Endodermal cell (in vitro differentiated cells): Measurements from ENCODE around the gene CYP26A1. TPM values are rescaled to one million over a fixed set of nuclear protein-coding genes. Genes with fewer than 3 reads are reported as not detected.

Experiments
- DNase-seq: peaks from one replicate; pipeline ENCODE4 v3.0.0-alpha.2; 2017
- H3K27ac ChIP-seq: 2 replicates; pipeline ENCODE4 v1.5.1; 2013; ENCODE audit warnings: mild to moderate bottlenecking, low read depth, low read length, moderate library complexity
- H3K27me3 ChIP-seq: 2 replicates; pipeline ENCODE4 v1.6.1; 2013; ENCODE audit warnings: mild to moderate bottlenecking, low read length, moderate library complexity; ENCODE audit not compliant: insufficient read depth, control insufficient read depth, poor library complexity, severe bottlenecking
- H3K36me3 ChIP-seq: 2 replicates; pipeline ENCODE4 v1.7.0; 2013; ENCODE audit warnings: mild to moderate bottlenecking, low read length, moderate library complexity; ENCODE audit not compliant: control insufficient read depth, insufficient read depth
- H3K4me1 ChIP-seq: one replicate; pipeline ENCODE4 v1.7.0; 2013; ENCODE audit warnings: low read length; ENCODE audit not compliant: control insufficient read depth, insufficient read depth
- H3K4me3 ChIP-seq: 2 replicates; pipeline ENCODE4 v1.5.1; 2013; ENCODE audit warnings: mild to moderate bottlenecking, low read length, moderate library complexity
- H3K9ac ChIP-seq: 2 replicates; pipeline ENCODE4 v1.6.1; 2013; ENCODE audit warnings: mild to moderate bottlenecking, low read length, moderate library complexity; ENCODE audit not compliant: poor library complexity, severe bottlenecking; ENCODE audit errors: extremely low read depth
- H3K9me3 ChIP-seq: 2 replicates; pipeline ENCODE4 v1.6.1; 2013; ENCODE audit warnings: mild to moderate bottlenecking, low read length, moderate library complexity; ENCODE audit not compliant: control insufficient read depth
- H3K27ac Mint-ChIP-seq: 2 replicates; pipeline ENCODE4 v1.8.0; 2020; ENCODE audit warnings: mixed read lengths
- H3K27me3 Mint-ChIP-seq: 2 replicates; pipeline ENCODE4 v1.8.0; 2021; ENCODE audit warnings: mild to moderate bottlenecking, mixed read lengths; ENCODE audit not compliant: insufficient read depth
- H3K36me3 Mint-ChIP-seq: 2 replicates; pipeline ENCODE4 v1.8.0; 2020; ENCODE audit warnings: low read depth, mixed read lengths
- H3K4me1 Mint-ChIP-seq: 2 replicates; pipeline ENCODE4 v1.8.0; 2020; ENCODE audit warnings: mixed read lengths
- H3K4me3 Mint-ChIP-seq: 2 replicates; pipeline ENCODE4 v1.8.0; 2020; ENCODE audit warnings: mild to moderate bottlenecking, moderate library complexity, mixed read lengths
- H3K9me3 Mint-ChIP-seq: 2 replicates; pipeline ENCODE4 v1.8.0; 2020; ENCODE audit warnings: mild to moderate bottlenecking, mixed read lengths
- WGBS, 2 experiments: methylation state at CpG; one replicate each; pipeline versions ENCODE4 v1.1.5 to v1.1.7; 2013; ENCODE audit warnings: missing lambda C conversion rate in 2 of 2, mixed read lengths in 1 of 2; ENCODE audit not compliant: insufficient coverage in 1 of 2, insufficient read length in 1 of 2; 5-methylcytosine and 5-hydroxymethylcytosine counted together
- long read RNA-seq, 4 experiments: library from polyadenylated mRNA in 2 of 4; library from RNA in 1 of 4; library from capped mRNA in 1 of 4; stranded (forward) in 3 of 4; unstranded in 1 of 4; transcript quantifications; one replicate each; pipeline ENCODE4 v2.0.0, GENCODE V29; 2020 to 2021; ENCODE audit warnings: inconsistent platforms in 1 of 4
- polyA plus RNA-seq, 2 experiments: library from polyadenylated mRNA; stranded (reverse); fragments of 50-300 nt; gene quantifications; one replicate each; pipeline ENCODE4 v1.2.3, GENCODE V29; 2013
- total RNA-seq, 2 donors: library from RNA; stranded (reverse); fragmentation: NEBNext Ultra II Directional in 1 of 2; extraction: Animal tissue kit (Norgen Biotek cat#: 25700) in 1 of 2; gene quantifications; 2 replicates in 1 of 2; 3 replicates in 1 of 2; pipeline ENCODE4 v1.2.1, GENCODE V29; 2021
- TF ChIP-seq, protein P1 (sequence below): fragments of 200-600 bp; sonication (generic); conservative IDR thresholded peaks from 2 replicates; pipeline ENCODE4 v1.5.0; 2021; ENCODE audit warnings: antibody characterized with exemption, mild to moderate bottlenecking

The CYP26A1 gene
- total RNA-seq: 100 to 1,000 TPM; 800 to 857 TPM
- polyA plus RNA-seq (2013, experiment 1 of 2): 184 TPM
- 223 TPM for polyA plus RNA-seq (2013, experiment 2 of 2)
- long read RNA-seq, experiment 1, transcript CYP26A1-206 (2 exons, 484 nt): minor isoform, 13 of 649 reads
- long read RNA-seq, experiment 1, transcript CYP26A1-202 (7 exons, 2,245 nt): minor isoform, 6 of 649 reads
- long read RNA-seq, experiment 1, transcript CYP26A1-201 (7 exons, 2,125 nt): major isoform, 417 of 649 reads
- long read RNA-seq, experiment 1, transcript CYP26A1-204 (3 exons, 842 nt): minor isoform, 22 of 649 reads
- long read RNA-seq, experiment 1, partial matches to known transcripts: 104 of 649 reads
- long read RNA-seq, experiment 1, other reads (novel, unspliced or antisense): 86 of 649 reads
- long read RNA-seq, experiment 2, transcript CYP26A1-202 (7 exons, 2,245 nt): minor isoform, 76 of 6,550 reads
- long read RNA-seq, experiment 2, transcript CYP26A1-201 (7 exons, 2,125 nt): major isoform, 5,770 of 6,550 reads
- long read RNA-seq, experiment 2, transcript CYP26A1-206 (2 exons, 484 nt): minor isoform, 15 of 6,550 reads
- long read RNA-seq, experiment 2, transcript CYP26A1-204 (3 exons, 842 nt): minor isoform, 15 of 6,550 reads
- long read RNA-seq, experiment 2, partial matches to known transcripts: 89 of 6,550 reads
- long read RNA-seq, experiment 2, other reads (novel, unspliced or antisense): 584 of 6,550 reads
- long read RNA-seq, experiment 3, transcript CYP26A1-202 (7 exons, 2,245 nt): minor isoform, 53 of 10,849 reads
- long read RNA-seq, experiment 3, transcript CYP26A1-201 (7 exons, 2,125 nt): major isoform, 9,881 of 10,849 reads
- long read RNA-seq, experiment 3, transcript CYP26A1-204 (3 exons, 842 nt): minor isoform, 8 of 10,849 reads
- long read RNA-seq, experiment 3, partial matches to known transcripts: 83 of 10,849 reads
- long read RNA-seq, experiment 3, other reads (novel, unspliced or antisense): 820 of 10,849 reads
- long read RNA-seq, experiment 4, transcript CYP26A1-201 (7 exons, 2,125 nt): major isoform, 1,204 of 1,436 reads
- long read RNA-seq, experiment 4, transcript CYP26A1-206 (2 exons, 484 nt): minor isoform, 32 of 1,436 reads
- long read RNA-seq, experiment 4, transcript CYP26A1-202 (7 exons, 2,245 nt): minor isoform, 16 of 1,436 reads
- long read RNA-seq, experiment 4, transcript CYP26A1-204 (3 exons, 842 nt): minor isoform, 18 of 1,436 reads
- long read RNA-seq, experiment 4, partial matches to known transcripts: 72 of 1,436 reads
- long read RNA-seq, experiment 4, other reads (novel, unspliced or antisense): 93 of 1,436 reads

- H3K36me3 Mint-ChIP-seq: peaks cover 36% of the 10 kb centered on the region
- peak; percentile 93 for DNase-seq
- peak within 1 kb of the TSS; percentile 98 for H3K9ac ChIP-seq
- TF ChIP-seq, protein P1, sequence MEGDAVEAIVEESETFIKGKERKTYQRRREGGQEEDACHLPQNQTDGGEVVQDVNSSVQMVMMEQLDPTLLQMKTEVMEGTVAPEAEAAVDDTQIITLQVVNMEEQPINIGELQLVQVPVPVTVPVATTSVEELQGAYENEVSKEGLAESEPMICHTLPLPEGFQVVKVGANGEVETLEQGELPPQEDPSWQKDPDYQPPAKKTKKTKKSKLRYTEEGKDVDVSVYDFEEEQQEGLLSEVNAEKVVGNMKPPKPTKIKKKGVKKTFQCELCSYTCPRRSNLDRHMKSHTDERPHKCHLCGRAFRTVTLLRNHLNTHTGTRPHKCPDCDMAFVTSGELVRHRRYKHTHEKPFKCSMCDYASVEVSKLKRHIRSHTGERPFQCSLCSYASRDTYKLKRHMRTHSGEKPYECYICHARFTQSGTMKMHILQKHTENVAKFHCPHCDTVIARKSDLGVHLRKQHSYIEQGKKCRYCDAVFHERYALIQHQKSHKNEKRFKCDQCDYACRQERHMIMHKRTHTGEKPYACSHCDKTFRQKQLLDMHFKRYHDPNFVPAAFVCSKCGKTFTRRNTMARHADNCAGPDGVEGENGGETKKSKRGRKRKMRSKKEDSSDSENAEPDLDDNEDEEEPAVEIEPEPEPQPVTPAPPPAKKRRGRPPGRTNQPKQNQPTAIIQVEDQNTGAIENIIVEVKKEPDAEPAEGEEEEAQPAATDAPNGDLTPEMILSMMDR: no peak
- peak within 1 kb of the TSS; percentile 93 for H3K4me3 ChIP-seq
- H3K4me1 ChIP-seq: peaks cover 3% of the 10 kb centered on the region
- H3K9me3 Mint-ChIP-seq: peaks cover 2% of the 10 kb centered on the region
- H3K27ac ChIP-seq: peak within 1 kb of the TSS; percentile 18
- peaks cover 27% of the 10 kb centered on the region for H3K27me3 ChIP-seq
- peaks cover 43% of the 10 kb centered on the region for H3K36me3 ChIP-seq
- WGBS, 2 experiments: 0 to 1% methylated on average over 34 to 52 of the region's 52 CpGs
- H3K27ac Mint-ChIP-seq: peak within 1 kb of the TSS; percentile 90
- H3K27me3 Mint-ChIP-seq: peaks cover 64% of the 10 kb centered on the region
- H3K4me3 Mint-ChIP-seq: peak within 1 kb of the TSS; percentile 99
- H3K4me1 Mint-ChIP-seq: peaks cover 23% of the 10 kb centered on the region
- no peaks in the 10 kb centered on the region for H3K9me3 ChIP-seq
Measured at GRCh38 chr10:93073539-93074146, at the start of gene CYP26A1. Gene CYP26A1 (plus strand): TSS chr10:93073893. CDS start chr10:93073935, 42 bp downstream.

GRCh38 chr10:93026072-93026471 is 47.6 kb upstream of the CYP26A1 start:
- Histone ChIP-seq H3K9ac (no peak overlapping the region), H3K9me3 (peaks cover 14% of the 10 kb centered on the region), H3K4me3 (no peak overlapping the region), H3K27me3 (no peaks in the 10 kb centered on the region), H3K27ac (no peak overlapping the region), H3K4me1 (no peaks in the 10 kb centered on the region), H3K36me3 (peaks cover 9% of the 10 kb centered on the region)
- DNase-seq: no peak
- no peaks in the 10 kb centered on the region for H3K27me3 Mint-ChIP-seq
- H3K4me3 Mint-ChIP-seq: no peak overlapping the region
- 88 to 100% methylated on average over 1 of the region's 2 CpGs for WGBS, 2 experiments
- no peak overlapping the region for H3K27ac Mint-ChIP-seq
- H3K4me1 Mint-ChIP-seq: peaks cover 13% of the 10 kb centered on the region
- H3K9me3 Mint-ChIP-seq: peaks cover 8% of the 10 kb centered on the region
- TF ChIP-seq, protein P1: no peak
- H3K36me3 Mint-ChIP-seq: peaks cover 19% of the 10 kb centered on the region

GRCh38 chr10:93027508-93027907 is 46.2 kb upstream of the CYP26A1 start:
- Histone ChIP-seq H3K36me3 (peaks cover 9% of the 10 kb centered on the region), H3K9ac (no peak overlapping the region), H3K27ac (no peak overlapping the region), H3K9me3 (peaks cover 14% of the 10 kb centered on the region), H3K4me3 (no peak overlapping the region), H3K4me1 (no peaks in the 10 kb centered on the region), H3K27me3 (no peaks in the 10 kb centered on the region)
- no peak overlapping the region for H3K27ac Mint-ChIP-seq
- peaks cover 17% of the 10 kb centered on the region for H3K36me3 Mint-ChIP-seq
- no peaks in the 10 kb centered on the region for H3K27me3 Mint-ChIP-seq
- no peak for DNase-seq
- no peak overlapping the region for H3K4me3 Mint-ChIP-seq
- TF ChIP-seq, protein P1: no peak
- H3K4me1 Mint-ChIP-seq: peaks cover 17% of the 10 kb centered on the region
- H3K9me3 Mint-ChIP-seq: peaks cover 8% of the 10 kb centered on the region
